Upper lobe of right lung (tissue), 1 donor: ENCODE data around the gene EPB41L1. TPM values are rescaled to one million over a fixed set of nuclear protein-coding genes. Genes with fewer than 3 reads are reported as not detected.

Source experiments
- ATAC-seq: fragments of 200-7000 bp; cut with Tn5 transposase; one replicate; pipeline ENCODE4 v1.9.1; 2020; ENCODE audit warnings: mild to moderate bottlenecking, moderate library complexity
- DNase-seq: peaks from one replicate; pipeline ENCODE4 v3.0.0-alpha.2; 2020
- H3K27ac ChIP-seq: fragments of 200-600 bp; one replicate; pipeline ENCODE4 v1.8.0; 2022
- H3K27me3 ChIP-seq: fragments of 200-600 bp; one replicate; pipeline ENCODE4 v1.8.0; 2022; ENCODE audit warnings: mild to moderate bottlenecking
- H3K36me3 ChIP-seq: fragments of 200-600 bp; one replicate; pipeline ENCODE4 v1.8.0; 2022
- H3K4me1 ChIP-seq: fragments of 200-600 bp; one replicate; pipeline ENCODE4 v1.8.0; 2022
- H3K4me3 ChIP-seq: fragments of 200-600 bp; one replicate; pipeline ENCODE4 v1.8.0; 2022; ENCODE audit warnings: mild to moderate bottlenecking
- H3K9me3 ChIP-seq: fragments of 200-600 bp; one replicate; pipeline ENCODE4 v1.8.0; 2022
- intact Hi-C: fragments of 100-400 bp; cut with DNase I; formaldehyde crosslinking; loops from one replicate; pipeline ENCODE4 v1.11.0; 2022
- total RNA-seq: library from RNA; stranded (reverse); fragmentation: NEBNext Ultra II Directional; extraction: Animal tissue kit (Norgen Biotek cat#: 25700); gene quantifications from one replicate; pipeline ENCODE4 v1.2.1, GENCODE V29; 2021
- TF ChIP-seq, protein P1 (sequence below): fragments of 200-600 bp; IDR thresholded peaks from one replicate; pipeline ENCODE4 v1.8.0; 2022; ENCODE audit warnings: antibody characterized with exemption
- donor health status: DM: no; HTN: yes; CAD: no; lungs with severe emphysema.

EPB41L1 gene
- total RNA-seq, 1 donor from 2014 or later = 61.4 TPM

DNA sequence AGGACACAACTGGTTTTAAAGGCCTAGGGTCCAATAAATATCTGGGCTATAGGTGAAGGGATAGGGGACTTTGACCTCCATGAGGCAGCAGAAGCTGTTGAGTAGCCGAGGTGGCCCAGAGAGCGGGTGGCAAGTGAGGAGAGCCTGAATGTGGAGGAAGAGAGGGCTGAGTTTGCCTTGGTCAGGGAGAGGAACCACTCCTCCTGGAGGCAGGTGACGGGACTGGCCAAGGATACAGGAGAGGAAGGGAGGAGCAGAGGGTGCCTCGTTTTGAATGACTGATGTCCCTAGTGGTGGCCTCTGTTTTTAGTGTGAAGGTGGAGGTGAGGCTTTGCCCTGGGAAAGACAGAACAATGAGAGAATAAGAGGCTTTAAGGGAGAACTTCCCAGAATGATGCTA is 62.7 kb downstream of the EPB41L1 start:
- intact Hi-C loops = no loop called here
- DNase-seq (no peak), ATAC-seq (no peak)
- no peak overlapping the region for H3K4me3 ChIP-seq
- peaks cover 36% of the 10 kb centered on the region for H3K36me3 ChIP-seq
- no peaks in the 10 kb centered on the region for H3K27me3 ChIP-seq
- H3K9me3 ChIP-seq = no peaks in the 10 kb centered on the region
- TF ChIP-seq, protein P1, sequence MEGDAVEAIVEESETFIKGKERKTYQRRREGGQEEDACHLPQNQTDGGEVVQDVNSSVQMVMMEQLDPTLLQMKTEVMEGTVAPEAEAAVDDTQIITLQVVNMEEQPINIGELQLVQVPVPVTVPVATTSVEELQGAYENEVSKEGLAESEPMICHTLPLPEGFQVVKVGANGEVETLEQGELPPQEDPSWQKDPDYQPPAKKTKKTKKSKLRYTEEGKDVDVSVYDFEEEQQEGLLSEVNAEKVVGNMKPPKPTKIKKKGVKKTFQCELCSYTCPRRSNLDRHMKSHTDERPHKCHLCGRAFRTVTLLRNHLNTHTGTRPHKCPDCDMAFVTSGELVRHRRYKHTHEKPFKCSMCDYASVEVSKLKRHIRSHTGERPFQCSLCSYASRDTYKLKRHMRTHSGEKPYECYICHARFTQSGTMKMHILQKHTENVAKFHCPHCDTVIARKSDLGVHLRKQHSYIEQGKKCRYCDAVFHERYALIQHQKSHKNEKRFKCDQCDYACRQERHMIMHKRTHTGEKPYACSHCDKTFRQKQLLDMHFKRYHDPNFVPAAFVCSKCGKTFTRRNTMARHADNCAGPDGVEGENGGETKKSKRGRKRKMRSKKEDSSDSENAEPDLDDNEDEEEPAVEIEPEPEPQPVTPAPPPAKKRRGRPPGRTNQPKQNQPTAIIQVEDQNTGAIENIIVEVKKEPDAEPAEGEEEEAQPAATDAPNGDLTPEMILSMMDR = no peak
- no peaks in the 10 kb centered on the region for H3K4me1 ChIP-seq
- no peak overlapping the region for H3K27ac ChIP-seq

DNA sequence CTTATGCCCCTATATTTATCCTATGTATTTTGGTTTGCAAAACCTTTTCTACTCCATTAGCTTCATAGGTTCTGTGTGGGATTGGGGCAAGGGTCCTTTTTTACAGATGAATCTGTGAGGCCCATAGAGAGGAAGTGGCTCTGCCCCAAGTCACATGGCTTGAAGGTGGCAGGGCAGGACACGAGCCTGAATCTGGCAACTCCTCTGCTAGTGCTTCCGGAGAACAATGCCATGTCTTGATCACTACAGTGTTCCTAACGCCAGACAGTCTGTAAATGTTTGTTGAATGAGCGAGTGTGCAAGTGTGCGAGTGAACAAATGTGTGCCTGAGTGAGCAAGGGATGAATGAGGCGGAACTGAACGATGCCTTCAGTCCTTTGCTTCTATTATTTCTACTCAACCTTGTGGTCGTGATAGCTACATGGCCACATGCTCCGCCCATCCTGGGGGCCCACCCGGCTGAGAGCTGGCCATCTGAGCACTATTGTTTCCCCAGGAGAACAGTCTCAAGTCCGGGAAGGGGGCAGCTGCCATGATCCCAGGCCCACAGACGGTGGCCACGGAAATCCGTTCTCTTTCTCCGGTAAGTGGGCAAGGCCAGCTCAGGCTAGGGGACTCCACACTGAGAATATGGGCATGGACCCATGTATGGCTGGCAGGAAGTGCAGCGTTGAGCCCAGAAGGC is 64.0 kb downstream of the EPB41L1 start:
- peaks cover 36% of the 10 kb centered on the region for H3K36me3 ChIP-seq
- ATAC-seq (no peak), DNase-seq (no peak)
- H3K27me3 ChIP-seq = no peaks in the 10 kb centered on the region
- no peak overlapping the region for H3K4me3 ChIP-seq
- intact Hi-C loops = no loop called here
- TF ChIP-seq, protein P1 = no peak
- no peaks in the 10 kb centered on the region for H3K4me1 ChIP-seq
- H3K9me3 ChIP-seq = no peaks in the 10 kb centered on the region
- no peak overlapping the region for H3K27ac ChIP-seq

DNA sequence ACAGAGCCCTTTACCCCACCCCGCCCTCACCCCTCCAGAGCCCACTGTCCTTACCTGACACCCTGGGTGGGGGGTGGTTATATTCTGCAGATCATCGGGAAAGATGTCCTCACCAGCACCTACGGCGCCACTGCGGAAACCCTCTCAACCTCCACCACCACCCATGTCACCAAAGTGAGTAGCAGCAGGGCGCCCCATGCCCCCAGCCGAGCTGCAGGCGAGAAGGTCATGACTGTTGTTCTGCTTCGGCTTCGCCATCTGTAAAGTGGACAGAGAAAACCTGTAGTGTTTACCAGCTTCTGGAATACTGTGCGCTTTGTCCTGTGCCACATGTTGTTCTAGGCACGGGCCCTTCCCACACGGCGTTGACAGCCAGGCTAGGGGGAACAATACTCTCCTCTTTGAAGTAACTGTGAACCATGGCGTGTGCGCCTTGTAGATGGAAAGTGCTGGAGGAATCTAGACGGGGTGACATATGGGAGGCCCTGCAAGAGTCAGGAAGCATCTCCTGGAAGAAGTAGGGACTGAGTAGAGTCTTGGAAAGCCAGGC is 65.2 kb downstream of the EPB41L1 start:
- Histone ChIP-seq H3K27ac (no peak overlapping the region), H3K4me1 (no peaks in the 10 kb centered on the region), H3K36me3 (peaks cover 32% of the 10 kb centered on the region), H3K27me3 (no peaks in the 10 kb centered on the region), H3K4me3 (no peak overlapping the region), H3K9me3 (no peaks in the 10 kb centered on the region)
- TF ChIP-seq, protein P1 = no peak
- ATAC-seq = no peak
- no peak for DNase-seq
- intact Hi-C loops = no loop called here

DNA sequence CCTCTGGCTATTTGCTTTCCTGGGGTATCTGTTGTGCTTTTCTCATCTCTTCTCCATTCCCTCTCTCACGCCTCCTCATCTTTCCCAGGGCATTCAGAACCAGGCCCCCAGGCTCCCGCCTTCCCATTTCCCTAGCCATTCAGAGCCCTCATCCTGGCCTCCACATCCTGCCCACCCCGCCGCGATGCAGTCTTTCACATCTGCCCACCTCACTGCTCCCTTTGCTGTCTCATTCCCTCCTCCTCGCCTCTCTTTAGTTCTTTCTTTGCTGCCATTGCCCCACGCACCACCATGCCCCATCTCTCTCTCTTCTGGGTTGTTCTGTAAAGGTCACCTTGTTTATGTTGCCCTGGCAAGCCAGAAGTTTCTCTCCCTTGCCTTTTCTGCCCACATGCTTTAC is 71.1 kb downstream of the EPB41L1 start:
- Histone ChIP-seq H3K36me3 (peaks cover 45% of the 10 kb centered on the region), H3K27me3 (no peaks in the 10 kb centered on the region), H3K27ac (no peak overlapping the region), H3K9me3 (no peaks in the 10 kb centered on the region), H3K4me3 (no peak overlapping the region), H3K4me1 (no peaks in the 10 kb centered on the region)
- ATAC-seq = no peak
- no peak for DNase-seq
- intact Hi-C loops = no loop called here
- TF ChIP-seq, protein P1 = no peak

DNA sequence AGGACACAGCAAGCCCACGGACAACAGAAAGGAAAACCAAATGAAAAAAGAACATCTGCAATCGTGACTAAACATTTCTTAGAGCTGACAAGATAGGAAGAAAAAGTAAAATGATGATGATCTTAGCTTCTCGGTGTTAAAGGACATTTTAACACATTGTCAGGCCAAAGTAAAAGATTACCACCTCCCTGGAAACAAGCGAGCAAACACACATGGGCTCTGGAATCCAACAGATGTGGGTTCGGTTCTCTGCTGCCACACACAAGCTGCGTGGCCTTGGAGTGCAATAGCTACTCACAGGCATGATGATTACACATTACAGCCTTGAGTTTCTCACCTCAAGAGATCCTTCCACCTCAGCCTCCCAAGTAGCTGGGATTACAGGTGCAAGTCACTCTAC is 74.2 kb downstream of the EPB41L1 start:
- H3K4me1 ChIP-seq = no peaks in the 10 kb centered on the region
- H3K9me3 ChIP-seq = no peaks in the 10 kb centered on the region
- H3K27me3 ChIP-seq = no peaks in the 10 kb centered on the region
- no peak overlapping the region for H3K4me3 ChIP-seq
- H3K27ac ChIP-seq = no peak overlapping the region
- TF ChIP-seq, protein P1 = no peak
- ATAC-seq (no peak), DNase-seq (no peak)
- intact Hi-C loops = no loop called here
- H3K36me3 ChIP-seq = peaks cover 39% of the 10 kb centered on the region

DNA sequence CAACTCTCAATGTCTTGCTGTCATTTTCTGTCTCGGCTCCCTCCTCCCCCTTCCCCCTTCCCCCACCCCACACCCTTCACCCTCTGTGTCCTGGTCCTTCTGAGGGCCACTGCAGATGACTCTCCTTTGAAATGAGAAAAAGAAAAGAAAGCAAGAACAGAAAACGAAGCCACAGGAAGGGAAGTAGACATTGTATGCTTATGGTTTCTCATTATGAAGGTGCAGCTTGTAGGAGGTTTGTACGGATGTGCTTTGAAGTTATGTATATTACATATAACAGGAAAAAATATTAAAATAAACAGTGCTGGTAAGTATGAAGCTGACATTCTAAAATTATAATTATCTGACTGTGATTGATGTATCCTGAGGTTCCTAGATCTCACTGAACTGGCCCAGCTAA is 75.5 kb downstream of the EPB41L1 start:
- intact Hi-C loops = no loop called here
- no peak for ATAC-seq
- no peak overlapping the region for H3K4me3 ChIP-seq
- no peaks in the 10 kb centered on the region for H3K4me1 ChIP-seq
- no peaks in the 10 kb centered on the region for H3K27me3 ChIP-seq
- TF ChIP-seq, protein P1 = no peak
- no peaks in the 10 kb centered on the region for H3K9me3 ChIP-seq
- no peak overlapping the region for H3K27ac ChIP-seq
- DNase-seq = no peak
- peaks cover 36% of the 10 kb centered on the region for H3K36me3 ChIP-seq
